ENCODE measurements around the gene ANKRD6.
A peak's percentile ranks its signal among the peaks of the same experiment; 100 is the strongest.
"Not testable (repeated sequence)": the region's sequence is repeated elsewhere in the genome, so short reads cannot be mapped to it uniquely, and the experiment has no call there.

The ANKRD6 gene

DNA sequence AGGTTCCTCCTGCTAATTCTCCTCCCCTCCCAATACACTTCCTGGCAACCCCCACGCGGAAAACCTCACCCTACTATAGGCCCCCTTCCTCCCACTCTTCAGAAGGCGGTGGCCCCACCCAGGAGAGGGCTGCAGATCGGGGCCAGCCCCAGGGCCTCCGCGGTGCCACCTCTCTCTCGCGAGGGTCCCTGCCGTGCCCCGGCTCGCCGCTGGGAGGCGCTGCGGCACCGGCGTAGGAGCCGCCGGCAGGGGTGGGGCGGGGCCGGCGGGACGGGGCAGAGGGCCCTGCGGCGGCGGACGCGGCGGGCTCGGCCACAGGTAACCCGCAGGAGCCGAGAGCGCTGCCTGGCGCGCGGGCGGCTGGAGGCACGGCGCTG, at the start of gene ANKRD6:
Gene ANKRD6 (plus strand): TSS at position 278 of the 377 bp plus-strand sequence. CDS start 133,825 bp downstream, outside the sequence.
- DNase-seq: peak; percentile 65 to 78 (median 72)

DNA sequence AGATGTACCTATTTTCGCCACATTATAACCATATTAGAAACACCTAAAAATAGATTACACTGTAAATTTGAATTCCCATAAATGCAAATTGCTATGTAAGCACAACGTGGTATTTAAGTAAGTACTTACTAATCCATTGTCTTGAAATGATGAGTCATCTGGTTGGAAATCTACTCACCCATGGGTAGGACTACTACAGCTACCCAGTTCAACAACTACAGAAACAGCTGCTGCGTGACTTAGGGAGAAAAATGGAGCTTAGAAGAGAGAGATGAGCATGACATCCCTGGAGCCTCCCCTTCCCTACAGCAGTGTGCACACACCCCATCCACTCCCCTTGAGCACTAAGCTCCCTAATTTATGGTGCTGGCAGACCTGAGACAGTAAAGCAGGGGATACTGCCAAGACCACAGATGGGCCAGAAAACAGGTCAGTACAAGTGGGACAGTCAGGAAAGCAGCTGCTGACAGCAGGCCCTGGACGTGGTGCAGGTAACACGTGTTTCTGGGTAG, 47.7 kb upstream of the ANKRD6 start:
- DNase-seq: no peak

DNA sequence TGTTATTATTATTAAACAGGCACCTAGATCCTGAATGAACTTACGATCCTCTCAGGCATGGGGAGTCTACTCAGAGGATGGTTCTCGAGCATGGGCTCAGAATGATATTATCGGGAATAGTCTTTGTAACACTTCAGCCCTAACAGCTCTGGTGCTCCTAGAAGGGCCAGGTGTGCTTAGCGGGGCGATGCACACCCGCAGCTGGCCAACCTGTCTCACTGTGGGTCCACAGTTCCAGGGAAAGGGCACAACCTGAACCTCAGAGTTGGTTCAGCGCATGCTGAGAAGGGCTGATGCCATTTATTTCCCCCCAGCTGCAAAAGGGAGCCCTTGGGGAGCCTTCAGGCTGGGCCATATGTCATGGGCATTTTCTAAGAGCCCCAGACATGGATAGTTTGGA, 47.1 kb upstream of the ANKRD6 start:
- no peak for DNase-seq

DNA sequence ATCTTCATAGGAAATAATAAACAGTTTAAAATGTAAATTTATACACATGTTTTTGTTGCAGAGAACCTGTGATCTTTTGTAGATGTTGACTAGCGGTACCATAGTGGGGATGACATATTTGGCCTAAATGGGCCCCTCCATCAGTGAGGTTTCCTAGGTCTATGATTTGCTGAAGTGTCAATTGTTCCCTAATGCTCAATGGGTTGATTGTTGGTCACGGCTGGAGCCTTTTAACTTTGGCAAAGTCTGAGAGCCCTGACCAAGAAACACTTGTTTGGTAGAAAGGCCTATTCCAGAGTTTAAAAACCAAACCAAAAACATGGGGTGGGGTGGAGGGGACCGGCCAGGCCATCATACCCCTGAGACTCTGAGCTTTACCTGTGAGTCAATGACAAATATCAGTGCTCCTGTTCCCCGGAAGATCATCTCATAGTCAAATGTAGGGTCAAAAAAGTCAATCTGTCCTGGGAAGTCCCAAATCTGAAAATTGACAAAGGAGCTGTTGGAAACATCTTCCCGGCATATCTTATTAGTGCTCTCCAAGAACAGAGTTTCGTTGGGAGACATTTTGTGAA, 45.9 kb upstream of the ANKRD6 start:
- DNase-seq: no peak

DNA sequence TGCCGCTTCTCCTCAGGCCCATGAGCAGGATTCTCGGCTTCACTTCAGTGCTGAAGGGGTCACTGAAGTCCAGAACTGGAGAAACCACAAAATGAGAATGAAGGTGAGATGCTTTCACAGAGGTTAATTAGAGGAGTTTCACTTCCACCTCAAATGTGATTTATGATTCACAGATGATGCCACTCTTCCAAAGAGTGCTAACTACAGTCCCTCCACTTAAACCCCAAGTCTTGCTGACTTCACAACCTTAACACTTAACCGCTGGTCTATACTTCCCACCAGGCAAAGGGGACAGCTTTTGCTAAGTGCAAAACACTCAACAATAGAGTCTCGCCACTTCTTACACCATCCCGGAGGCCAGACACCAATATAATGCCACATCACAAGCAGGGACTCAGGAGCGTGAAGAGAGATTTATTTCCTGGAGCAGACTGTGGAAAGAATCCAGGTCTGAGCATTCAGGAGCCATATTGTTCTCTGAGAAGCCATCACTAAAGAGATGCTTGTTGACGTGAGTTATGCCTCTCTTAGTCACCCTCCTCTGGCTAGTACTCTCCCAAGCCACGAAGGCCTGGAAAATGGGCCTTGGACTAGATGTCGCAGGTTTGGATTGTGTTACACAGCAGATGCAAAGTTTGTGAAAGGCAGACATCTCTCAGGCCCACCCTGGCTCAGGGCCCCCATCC, 45.3 kb upstream of the ANKRD6 start:
- DNase-seq: no peak

DNA sequence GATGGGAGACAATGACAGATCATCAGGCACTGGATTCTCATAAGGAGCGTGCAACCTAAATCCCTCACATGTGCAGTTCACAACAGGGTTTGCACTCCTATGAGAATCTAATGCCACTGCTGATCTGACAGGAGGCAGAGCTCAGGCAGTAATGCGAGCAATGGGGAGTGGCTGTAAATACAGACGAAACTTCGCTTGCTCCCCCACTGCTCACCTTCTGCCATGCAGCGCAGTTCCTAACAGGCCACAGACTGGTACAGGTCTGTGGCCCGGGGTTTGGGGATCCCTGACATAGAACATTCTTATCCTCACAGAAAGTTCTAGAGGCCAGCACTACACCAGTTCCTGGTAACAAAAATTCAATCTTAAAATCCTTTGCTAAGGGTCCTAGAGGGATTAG, 44.1 kb upstream of the ANKRD6 start:
- DNase-seq: no peak

DNA sequence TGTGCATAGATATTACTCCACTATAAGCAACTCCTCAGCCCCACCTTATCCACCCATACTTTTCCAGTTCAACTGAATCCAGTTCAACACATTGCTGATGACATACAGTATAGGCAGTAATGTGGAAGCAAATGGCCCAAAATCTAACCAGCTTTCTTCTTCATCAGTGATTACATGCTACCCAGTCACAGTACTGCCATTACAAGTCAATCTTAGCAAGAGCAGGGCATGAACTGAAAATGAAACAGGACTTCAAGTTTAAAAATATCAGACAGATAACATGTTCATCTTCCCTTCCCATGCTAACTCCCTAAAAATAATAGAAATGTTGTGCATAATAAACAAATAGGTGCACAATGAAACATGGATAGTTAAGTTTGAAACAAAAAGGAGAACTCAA, 40.1 kb upstream of the ANKRD6 start:
- DNase-seq: no peak

DNA sequence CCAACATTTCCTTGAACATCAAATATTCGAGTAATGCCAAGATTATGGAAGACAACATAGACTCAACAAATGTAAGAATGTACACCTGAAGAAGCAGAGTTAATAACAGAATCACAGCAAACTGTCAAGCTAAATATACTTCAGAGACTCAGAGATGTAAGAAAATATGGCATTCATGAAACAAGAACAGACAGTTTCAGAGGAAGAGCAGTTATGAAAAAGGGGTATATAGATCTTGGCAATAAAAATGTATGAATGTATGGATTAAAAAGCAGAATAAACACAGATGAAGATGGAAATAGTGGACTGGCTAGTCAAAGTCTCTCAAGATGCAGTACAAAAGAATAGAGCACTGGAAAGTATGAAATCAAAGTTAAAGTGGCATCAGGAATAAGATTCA, 39.3 kb upstream of the ANKRD6 start:
- DNase-seq: no peak

DNA sequence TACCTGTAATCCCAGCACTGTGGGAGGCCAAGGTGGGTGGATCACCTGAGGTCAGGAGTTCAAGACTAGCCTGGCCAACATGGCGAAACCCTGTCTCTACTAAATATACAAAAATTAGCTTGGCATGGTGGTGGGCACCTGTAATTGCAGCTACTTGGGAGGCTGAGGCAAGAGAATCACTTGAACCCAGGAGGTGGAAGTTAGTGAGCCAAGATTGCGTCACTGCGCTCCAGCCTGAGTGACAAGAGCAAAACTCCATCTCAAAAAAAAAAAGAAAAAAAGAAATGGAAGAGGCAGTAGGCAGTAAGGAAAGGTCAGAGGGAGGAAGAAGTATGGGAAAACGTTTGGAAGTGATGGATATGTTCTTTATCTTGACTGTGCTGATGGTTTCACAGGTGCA, 35.1 kb upstream of the ANKRD6 start:
- DNase-seq: not testable (repeated sequence)

DNA sequence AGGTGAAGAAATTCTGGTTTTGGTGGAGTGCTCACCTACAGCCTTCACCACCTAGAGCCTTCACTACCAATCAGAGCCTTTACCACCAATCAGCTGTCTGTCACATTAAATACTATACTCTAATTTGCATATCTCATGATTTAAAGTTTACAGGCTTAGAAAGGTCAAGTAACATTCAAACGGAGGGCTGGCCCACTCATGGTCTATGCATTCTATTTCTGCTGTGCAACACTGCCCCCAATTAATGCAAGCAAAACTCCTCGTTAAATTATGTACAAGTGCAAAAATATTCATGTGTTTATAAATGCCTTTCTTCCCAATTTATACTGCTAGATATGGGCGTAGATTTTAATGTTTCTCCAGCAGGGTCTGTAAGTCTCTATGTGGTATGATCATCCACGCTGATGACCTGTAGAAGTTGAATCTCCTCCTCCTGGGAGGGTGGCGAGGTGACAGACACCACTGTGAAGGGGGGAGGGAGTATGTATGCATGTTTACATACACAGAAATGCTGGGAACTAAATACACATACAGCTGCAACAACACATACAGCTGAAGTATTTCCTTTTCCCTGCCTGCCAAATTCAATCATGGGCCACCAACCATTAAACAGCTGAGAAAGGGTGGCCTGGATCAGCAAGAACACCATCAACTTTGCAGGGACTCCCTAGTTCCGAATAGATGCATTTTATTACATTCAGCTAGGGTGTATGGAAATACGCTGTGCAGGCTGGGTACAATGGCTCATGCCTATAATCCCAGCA, 34.0 kb upstream of the ANKRD6 start:
- no peak for DNase-seq

DNA sequence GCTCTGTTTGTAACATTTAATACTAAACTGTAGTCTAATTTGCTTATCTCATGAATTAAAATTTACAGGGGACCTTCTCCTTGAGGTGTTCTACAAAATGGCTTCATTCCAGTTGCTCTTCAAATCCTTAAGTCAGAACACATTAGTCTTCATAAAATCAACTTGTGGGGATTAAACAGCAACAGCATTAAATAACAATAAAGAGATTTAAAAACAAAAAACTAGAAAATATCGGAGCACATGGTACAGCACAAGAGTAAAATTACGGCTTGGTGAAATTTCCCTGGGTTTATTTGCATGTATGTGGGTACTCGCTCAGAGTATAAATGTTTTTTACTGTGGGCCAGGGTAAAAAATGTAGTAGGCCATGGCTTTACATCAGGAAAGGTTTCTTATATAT, 32.9 kb upstream of the ANKRD6 start:
- DNase-seq: no peak

DNA sequence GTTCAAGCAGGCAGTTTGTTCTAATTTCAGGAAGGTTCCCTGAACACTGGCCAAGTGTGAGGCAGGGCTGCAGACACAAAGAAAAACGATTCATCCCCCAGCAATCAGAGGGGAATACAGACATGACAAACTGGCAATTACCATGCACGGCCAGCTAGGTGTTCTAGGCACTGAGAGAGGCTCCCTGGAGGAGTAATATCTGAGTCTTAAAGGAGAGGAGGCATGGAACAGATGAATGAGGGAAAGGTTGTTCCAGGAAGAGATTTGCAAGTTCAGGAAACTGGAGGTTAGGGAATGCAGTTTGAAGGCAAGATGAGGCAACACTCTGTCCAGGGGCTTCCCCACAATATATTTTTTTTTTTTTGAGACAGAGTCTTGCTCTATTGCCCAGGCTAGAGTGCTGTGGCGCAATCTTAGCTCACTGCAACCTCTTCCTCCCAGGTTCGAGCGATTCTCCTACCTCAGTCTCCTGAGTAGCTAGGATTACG, 32.0 kb upstream of the ANKRD6 start:
- no peak for DNase-seq

DNA sequence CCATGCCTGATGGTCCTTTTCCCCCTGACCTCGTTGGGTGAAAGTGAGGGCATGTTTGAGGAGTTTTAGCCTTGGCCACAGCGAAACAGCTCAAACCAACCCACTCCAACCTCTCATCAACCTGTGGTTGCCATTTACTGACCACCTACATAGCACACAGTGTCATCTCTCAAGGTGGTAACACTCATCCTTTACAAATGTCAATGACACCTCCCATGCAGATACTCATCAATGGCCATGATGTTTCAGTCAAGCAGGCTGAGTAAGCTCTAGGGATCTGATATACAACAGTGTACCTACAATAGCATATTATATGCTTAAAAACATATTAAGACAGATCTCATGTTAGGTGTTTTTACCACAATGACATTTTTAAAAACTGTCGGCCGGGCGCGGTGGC, 30.2 kb upstream of the ANKRD6 start:
- DNase-seq: no peak

DNA sequence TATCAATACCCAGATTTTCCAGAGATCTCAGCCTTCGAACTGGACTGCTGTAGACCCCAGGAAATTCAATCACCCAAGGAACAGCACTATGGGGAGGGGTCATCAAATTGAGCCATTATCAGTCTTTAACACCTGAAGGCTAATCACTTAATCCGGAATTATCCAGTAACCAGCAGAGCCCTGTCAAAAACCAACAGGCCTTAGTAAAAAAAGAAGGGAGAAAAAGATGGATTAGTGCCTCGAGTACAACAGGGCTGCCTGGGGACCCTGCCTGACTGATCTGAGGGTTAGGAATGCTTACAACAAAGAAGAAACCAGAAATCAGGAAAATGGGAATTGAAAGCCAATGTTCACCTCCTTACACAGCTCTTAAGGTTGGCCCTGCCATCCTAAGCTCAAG, 28.4 kb upstream of the ANKRD6 start:
- no peak for DNase-seq

DNA sequence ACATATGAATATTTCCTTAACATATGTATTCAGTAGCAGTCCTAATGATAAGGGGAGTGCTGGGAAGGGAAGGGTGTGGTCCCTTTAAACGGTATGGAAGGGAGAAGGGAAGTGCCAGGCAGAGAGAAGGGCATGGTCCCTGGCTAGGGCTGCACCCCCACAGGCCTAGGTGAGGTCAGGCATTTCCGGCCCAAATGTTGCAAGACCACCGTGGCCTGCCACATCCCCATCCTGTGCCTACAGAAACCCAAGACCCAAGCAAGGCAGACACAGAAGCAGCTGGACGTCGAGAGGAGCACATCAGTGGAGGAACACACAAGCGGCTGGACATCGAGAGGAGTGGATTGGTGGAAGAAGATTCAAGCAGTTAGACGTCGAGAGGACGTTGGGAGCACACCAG, 26.8 kb upstream of the ANKRD6 start:
- DNase-seq: no peak

DNA sequence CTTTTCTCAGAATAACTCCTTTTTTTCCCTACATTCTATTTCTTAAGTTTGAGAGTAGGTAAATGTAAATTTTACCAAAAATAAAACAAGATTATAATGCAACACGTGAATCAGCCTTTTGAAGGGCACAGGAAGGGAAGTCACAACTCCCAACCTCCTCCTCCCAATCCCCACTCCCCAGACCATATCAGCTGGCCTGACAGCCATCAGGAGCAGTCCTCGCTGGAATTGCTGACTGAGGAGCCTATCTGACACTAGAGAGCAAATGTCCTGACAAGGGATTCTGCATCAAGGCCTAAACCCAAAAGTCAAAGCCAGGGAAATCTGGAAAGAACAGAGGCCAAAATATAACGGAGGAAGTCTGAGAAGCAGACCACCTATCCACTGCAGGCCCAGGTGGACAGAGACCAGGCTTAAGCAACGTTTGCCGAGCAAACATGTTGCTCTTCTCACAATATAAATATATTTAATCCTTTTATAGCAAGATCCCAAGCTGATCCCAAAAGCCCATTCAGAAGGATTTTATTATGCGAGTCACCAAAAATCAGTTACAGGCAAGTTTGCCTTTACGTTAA, 23.4 kb upstream of the ANKRD6 start:
- no peak for DNase-seq

DNA sequence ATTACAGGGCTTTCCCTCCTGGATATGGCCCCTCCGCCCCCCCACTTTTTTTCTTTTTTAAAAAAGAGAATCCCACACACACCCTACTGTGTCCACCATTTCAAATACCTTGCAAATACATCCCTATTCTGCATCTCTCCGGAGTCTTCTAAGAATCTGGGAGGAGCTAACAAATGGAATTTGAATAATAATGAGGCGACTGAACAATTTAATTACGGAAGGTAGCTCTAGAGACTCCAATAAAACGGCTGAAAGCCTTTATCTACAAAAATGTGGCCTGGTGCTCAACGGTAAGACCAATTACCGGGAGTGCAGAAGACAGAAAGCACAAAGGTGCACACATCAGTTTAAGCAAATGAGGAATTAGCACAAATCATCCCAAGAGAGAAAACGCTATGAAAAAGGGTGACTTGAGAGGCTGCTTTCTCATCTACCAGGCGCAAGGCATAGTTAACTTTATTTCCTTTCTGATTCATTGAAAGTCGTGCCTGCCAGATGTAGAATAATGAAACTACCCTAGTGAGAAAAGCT, 22.7 kb upstream of the ANKRD6 start:
- DNase-seq: no peak

DNA sequence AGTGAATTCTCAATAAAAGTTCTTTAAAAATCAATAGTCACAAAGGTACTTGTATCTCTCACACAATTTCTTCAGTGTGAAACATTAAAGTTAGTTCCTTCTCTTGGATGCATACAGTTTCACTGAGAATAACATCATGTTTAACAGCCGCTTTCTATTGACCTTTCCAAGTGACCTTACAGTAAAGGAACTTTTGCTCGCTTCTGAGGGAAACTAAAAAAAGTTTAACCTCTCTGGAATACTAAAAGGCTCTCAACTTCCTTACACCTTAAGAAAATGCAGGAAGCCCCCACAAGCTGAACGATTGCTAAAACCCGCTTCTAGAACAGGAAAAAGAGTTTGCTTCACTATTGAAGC, 22.2 kb upstream of the ANKRD6 start:
- no peak for DNase-seq

DNA sequence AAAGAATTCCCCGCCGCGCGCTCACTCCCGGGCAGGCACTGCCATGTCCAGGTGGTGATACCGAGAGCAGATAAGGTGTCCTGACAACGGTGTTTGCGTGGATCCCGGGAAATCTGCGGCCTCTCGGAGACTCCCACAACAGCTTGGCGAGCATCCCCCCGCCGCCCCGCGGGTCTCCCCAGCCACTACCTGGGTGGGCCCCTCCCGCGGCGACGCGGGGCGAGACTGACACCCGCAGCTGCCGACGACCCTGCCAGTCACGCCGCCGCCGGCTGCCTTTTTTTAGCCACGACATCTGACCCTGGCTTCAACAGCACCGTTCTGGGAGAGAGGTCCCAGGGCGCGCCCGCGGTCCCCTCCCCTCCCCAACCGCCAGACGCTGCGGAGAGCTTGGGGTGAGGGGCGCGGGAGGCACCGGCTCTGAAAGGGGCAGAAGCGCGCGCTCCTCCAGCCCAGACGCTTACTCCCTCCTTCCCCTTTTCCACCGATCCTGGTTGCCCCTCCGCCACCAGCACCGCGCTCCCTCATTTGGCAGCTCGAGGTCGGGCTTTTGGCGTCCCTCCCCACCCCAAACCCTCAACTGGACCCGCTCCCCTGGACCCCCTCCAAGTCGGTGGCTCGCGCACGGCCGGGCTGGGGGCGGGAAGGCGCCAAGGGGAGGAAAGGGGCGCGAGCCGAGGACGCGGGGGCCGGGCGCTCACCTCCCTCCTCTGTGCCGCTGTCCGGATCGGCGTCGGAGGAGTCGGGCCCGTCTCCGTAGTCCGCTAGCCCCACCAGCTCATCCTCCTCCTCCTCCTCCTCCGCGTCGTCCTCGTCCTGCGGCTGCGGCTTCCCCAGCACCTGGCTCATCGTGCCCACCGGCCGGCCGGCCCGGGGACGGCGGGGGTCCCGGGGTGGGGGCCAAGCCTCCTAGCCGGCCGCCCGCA, 21.5 kb upstream of the ANKRD6 start:
- peak in 1 of 4 experiments; percentile 11 for DNase-seq

DNA sequence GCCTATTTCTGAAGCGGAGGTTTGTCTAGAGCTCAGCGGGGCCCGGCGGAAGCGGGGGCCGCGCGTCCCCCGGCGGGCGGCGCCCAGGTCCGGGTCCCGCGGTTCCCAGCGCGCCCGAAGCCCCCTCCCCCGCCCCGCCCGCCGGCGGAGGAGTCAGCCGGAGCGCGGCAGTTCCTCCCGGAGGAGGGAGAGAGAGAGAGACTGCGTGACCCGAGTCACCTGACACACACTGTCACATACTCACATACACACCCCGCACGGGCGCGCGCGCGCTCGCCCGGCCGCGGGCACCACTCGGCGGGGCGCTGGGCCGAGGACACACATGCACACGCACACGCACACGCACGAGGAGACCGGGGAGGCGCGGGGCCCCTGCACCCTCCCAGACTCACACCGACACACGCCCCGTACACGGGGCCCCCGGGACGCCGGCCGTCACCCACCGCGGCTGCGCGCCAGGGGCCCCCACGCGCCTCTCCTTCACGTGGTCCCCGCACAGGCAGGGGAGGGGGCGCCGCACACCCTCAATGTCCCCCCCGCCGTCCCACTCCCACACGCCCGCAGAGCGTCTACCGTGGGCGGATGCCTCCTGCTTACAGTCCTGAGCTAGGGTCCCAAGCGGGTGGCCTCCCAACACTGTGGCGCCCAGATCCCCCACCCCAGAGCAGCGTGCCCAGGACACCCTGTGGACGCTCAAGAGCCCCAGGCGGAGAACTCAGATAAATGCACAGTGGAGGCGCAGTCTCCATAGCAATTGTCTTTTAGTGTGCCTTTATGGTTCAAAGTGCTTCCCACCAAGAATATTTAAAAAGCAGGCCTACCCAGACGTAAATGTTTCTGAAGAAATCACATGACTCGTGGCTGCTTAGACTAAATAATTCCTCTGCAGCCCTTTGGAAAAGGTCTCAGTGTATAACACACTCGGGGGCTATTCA, 20.6 kb upstream of the ANKRD6 start, which contains the start of gene RRAGD:
Gene RRAGD (minus strand): TSS at position 203 of the 935 bp plus-strand sequence. CDS start 280 bp downstream, outside the sequence.
- peak; percentile 11 to 25 (median 20) for DNase-seq

DNA sequence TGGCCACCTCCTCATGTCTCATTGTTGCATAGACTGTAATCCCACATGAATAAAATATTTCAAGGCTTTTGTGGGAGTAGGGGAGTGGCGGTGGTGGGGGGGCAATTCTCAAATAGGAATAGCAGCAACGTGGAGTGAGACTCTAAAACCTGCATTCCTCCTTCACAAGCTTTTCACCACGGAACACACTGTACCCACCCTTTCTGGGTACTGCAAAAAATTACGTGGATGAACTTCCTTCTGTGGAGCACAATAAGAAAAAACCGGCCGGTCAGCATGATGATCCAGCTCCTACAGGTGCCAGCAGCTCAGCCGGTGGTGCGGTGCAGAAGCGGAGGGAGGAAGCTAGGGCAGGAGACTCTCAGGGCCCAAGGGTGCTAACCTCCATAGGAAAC, 19.9 kb upstream of the ANKRD6 start:
- DNase-seq: no peak

Measured in activated CD4-positive, CD25-positive, alpha-beta regulatory T cell (primary cell).